DND-41 (cell line): ENCODE results near the gene NAT8L.

ENCODE experiments used
- ATAC-seq: fragments of 200-7000 bp; cut with Tn5 transposase; 3 replicates; pipeline ENCODE4 v1.9.1; 2021; ENCODE audit warnings: low read depth; ENCODE audit not compliant: insufficient read depth
- DNase-seq: peaks from one replicate; pipeline ENCODE4 v3.0.0-alpha.2; 2020
- H2AFZ ChIP-seq: 2 replicates; pipeline ENCODE4 v1.6.0; 2012; ENCODE audit warnings: low read depth, low read length
- H3K27ac ChIP-seq: 2 replicates; pipeline ENCODE4 v1.5.1; 2012; ENCODE audit warnings: low read length, inconsistent platforms
- H3K27me3 ChIP-seq: fragments of 200-600 bp; sonication (generic); 2 replicates; pipeline ENCODE4 v1.6.0; 2012; ENCODE audit warnings: low read length, mild to moderate bottlenecking, inconsistent platforms; ENCODE audit not compliant: insufficient read depth, poor library complexity
- H3K36me3 ChIP-seq: 2 replicates; pipeline ENCODE4 v1.5.1; 2012; ENCODE audit warnings: low read length, inconsistent platforms; ENCODE audit not compliant: insufficient read depth
- H3K4me1 ChIP-seq: 2 replicates; pipeline ENCODE4 v1.5.1; 2012; ENCODE audit warnings: mild to moderate bottlenecking, low read length; ENCODE audit not compliant: insufficient read depth
- H3K4me2 ChIP-seq: 2 replicates; pipeline ENCODE4 v1.6.0; 2012; ENCODE audit warnings: mild to moderate bottlenecking, moderate library complexity, low read length, inconsistent platforms; ENCODE audit not compliant: insufficient read depth
- H3K4me3 ChIP-seq, 2 experiments: fragments of 200-600 bp in 1 of 2; shearing (Covaris generic) in 1 of 2; 2 replicates each; pipeline ENCODE4 v1.5.1; 2012 to 2016; ENCODE audit warnings: inconsistent platforms in 2 of 2, low read length in 2 of 2, mild to moderate bottlenecking in 2 of 2, low read depth in 1 of 2, moderate library complexity in 1 of 2
- H3K79me2 ChIP-seq: 2 replicates; pipeline ENCODE4 v1.6.0; 2012; ENCODE audit warnings: low read length, inconsistent platforms; ENCODE audit not compliant: insufficient read depth
- H3K9ac ChIP-seq: 2 replicates; pipeline ENCODE4 v1.6.0; 2012; ENCODE audit warnings: low read depth, mild to moderate bottlenecking, inconsistent platforms, low read length, moderate library complexity
- H3K9me3 ChIP-seq: 2 replicates; pipeline ENCODE4 v1.5.1; 2012; ENCODE audit warnings: low read length, moderate library complexity, mild to moderate bottlenecking, inconsistent platforms; ENCODE audit not compliant: insufficient read depth, severe bottlenecking
- H4K20me1 ChIP-seq: 2 replicates; pipeline ENCODE4 v1.6.0; 2012; ENCODE audit warnings: low read length; ENCODE audit not compliant: insufficient read depth
- EZH2 ChIP-seq: IDR thresholded peaks from 3 replicates; pipeline ENCODE4 v1.6.1; 2012; ENCODE audit warnings: borderline replicate concordance, low read depth, mild to moderate bottlenecking, moderate library complexity, low read length, inconsistent platforms; ENCODE audit not compliant: severe bottlenecking
- TF ChIP-seq, protein P1 (sequence below): IDR thresholded peaks from 2 replicates; pipeline ENCODE4 v1.5.1; 2012; ENCODE audit warnings: borderline replicate concordance, low read length, moderate library complexity, mild to moderate bottlenecking; ENCODE audit not compliant: poor library complexity, severe bottlenecking; ENCODE audit errors: extremely low read depth

Gene NAT8L

DNA sequence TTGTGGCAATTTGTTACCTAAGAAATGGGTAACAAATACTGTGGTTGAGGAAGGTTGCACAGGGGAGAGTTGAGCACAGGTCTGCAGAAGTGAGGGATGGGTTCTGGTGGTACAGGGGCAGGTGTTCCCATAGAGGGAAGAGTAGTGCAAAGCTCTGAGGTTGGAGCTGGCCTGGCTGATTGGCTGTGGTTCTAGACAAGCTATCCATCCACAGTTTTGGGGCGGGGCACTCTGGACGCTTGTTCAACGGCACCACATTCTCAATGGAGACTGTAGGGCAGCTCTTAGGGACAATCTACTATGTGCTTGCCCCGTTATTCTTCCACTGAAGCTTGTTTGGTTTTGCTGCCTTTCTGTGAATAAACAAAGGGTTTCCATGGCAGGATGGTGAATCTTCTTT is 35.4 kb downstream of the NAT8L start:
- no peak overlapping the region for H3K4me3 ChIP-seq
- no peak overlapping the region for H3K27ac ChIP-seq
- peaks cover 19% of the 10 kb centered on the region for H3K9me3 ChIP-seq
- no peaks in the 10 kb centered on the region for H3K4me1 ChIP-seq
- no peaks in the 10 kb centered on the region for H3K36me3 ChIP-seq
- no peaks in the 10 kb centered on the region for H3K79me2 ChIP-seq
- no peak for DNase-seq
- no peak overlapping the region for H2AFZ ChIP-seq
- peaks cover 4% of the 10 kb centered on the region for H3K27me3 ChIP-seq
- no peak for ATAC-seq
- no peaks in the 10 kb centered on the region for H4K20me1 ChIP-seq
- no peak for TF ChIP-seq EZH2
- TF ChIP-seq, protein P1, sequence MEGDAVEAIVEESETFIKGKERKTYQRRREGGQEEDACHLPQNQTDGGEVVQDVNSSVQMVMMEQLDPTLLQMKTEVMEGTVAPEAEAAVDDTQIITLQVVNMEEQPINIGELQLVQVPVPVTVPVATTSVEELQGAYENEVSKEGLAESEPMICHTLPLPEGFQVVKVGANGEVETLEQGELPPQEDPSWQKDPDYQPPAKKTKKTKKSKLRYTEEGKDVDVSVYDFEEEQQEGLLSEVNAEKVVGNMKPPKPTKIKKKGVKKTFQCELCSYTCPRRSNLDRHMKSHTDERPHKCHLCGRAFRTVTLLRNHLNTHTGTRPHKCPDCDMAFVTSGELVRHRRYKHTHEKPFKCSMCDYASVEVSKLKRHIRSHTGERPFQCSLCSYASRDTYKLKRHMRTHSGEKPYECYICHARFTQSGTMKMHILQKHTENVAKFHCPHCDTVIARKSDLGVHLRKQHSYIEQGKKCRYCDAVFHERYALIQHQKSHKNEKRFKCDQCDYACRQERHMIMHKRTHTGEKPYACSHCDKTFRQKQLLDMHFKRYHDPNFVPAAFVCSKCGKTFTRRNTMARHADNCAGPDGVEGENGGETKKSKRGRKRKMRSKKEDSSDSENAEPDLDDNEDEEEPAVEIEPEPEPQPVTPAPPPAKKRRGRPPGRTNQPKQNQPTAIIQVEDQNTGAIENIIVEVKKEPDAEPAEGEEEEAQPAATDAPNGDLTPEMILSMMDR, result no peak
- no peak overlapping the region for H3K9ac ChIP-seq
- H3K4me2 ChIP-seq, result no peak overlapping the region

DNA sequence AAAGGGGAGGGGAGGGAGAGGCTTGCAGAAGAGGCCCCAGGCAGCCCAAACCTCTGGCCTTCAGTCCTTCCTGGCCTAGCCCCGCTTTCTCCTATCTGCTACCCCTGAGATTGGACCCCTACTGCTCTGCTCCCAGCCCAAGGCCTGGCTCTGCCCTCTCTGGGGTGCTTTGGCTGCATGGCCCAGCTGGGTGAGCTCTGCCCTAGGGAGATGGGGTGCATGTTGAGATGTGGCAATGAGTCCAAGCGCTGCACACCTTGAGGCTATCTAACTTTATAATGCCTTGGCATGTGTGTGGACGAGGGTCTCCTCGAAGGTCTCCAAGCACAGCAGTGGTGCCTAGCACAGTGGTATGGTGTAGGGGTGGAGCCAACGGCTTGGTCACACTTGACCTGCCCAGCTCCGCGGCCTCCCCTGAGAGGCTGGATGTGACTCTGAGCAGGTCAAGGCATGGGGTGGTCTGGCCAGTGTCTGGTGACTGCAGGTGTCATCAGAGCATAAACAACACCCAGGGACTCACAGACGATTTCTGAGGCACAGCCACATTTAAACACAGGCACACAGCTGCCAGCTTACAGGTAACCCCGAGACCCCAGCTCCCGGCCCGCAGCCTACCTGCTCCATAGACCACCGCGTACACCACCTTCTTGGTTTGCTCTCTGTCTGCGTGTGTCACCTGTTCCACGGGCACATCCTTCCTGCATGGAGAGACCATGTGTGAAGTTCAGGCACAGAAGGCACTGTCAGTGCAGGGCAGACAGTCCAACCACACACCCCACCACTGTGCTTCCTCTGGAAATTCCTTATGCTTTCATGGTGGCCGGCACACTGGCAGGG is 36.3 kb downstream of the NAT8L start:
- Histone ChIP-seq H4K20me1 (no peaks in the 10 kb centered on the region), H2AFZ (no peak overlapping the region), H3K27me3 (peaks cover 2% of the 10 kb centered on the region), H3K4me2 (no peak overlapping the region), H3K79me2 (no peaks in the 10 kb centered on the region), H3K9ac (no peak overlapping the region), H3K27ac (no peak overlapping the region), H3K36me3 (no peaks in the 10 kb centered on the region), H3K9me3 (peaks cover 19% of the 10 kb centered on the region), H3K4me1 (no peaks in the 10 kb centered on the region), H3K4me3 (no peak overlapping the region)
- DNase-seq (no peak), ATAC-seq (no peak)
- TF ChIP-seq, protein P1, result no peak
- no peak for TF ChIP-seq EZH2

DNA sequence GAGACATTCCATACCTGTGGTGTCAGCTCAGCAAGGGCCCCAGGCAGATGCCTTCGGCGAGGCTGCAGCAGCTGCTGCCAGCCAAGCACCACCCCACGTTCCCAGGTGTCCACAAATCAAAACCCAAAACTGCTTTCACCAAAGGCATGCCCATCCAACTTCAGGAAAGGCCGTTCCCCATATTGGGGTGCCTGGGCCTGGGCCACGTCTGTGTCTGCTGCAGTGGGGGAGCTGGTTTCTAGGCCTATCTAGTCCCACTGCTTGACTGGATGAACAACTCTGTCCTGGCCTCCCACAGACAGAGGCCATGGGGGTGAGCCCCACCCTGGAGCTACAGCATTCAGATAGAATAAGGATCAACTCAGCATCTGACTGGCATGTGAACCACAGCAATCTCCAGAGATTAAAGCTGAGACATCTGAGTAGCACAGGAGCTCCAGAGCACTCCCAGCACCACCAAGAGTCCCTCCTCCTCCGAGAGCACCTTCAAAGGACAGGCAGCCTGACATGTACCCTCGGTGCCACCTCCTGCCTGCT is 37.0 kb downstream of the NAT8L start:
- no peak overlapping the region for H3K9ac ChIP-seq
- H3K27me3 ChIP-seq, result no peaks in the 10 kb centered on the region
- peaks cover 19% of the 10 kb centered on the region for H3K9me3 ChIP-seq
- no peaks in the 10 kb centered on the region for H3K4me1 ChIP-seq
- H4K20me1 ChIP-seq, result no peaks in the 10 kb centered on the region
- DNase-seq (no peak), ATAC-seq (no peak)
- no peak overlapping the region for H3K4me2 ChIP-seq
- H3K79me2 ChIP-seq, result no peaks in the 10 kb centered on the region
- H3K27ac ChIP-seq, result no peak overlapping the region
- H3K4me3 ChIP-seq, result no peak overlapping the region
- H3K36me3 ChIP-seq, result no peaks in the 10 kb centered on the region
- no peak for TF ChIP-seq EZH2
- TF ChIP-seq, protein P1, result no peak
- H2AFZ ChIP-seq, result no peak overlapping the region
